K562 (cell line): Measurements from ENCODE around the gene LINC00305. TPM values are rescaled to one million over a fixed set of nuclear protein-coding genes. Genes with fewer than 3 reads are reported as not detected.

Experiments used
- ATAC-seq: fragments of 200-7000 bp; cut with Tn5 transposase; 3 replicates; pipeline ENCODE4 v1.9.1; 2020; ENCODE audit warnings: moderate library complexity
- BruUV-seq: library from RNA; stranded (reverse); fragments of 400-500 nt; replicated peaks from 2 replicates; lab custom pipeline; 2021; lab: Mats Ljungman, UMichigan
- CTCF ChIA-PET: fragments of 300-600 bp; formaldehyde crosslinking; extraction: SDS; loops from one replicate; lab custom pipeline; 2021; ENCODE audit warnings: low intra/inter-chr PET ratio; lab: Yijun Ruan, JAX
- POLR2A ChIA-PET: fragments of 300-600, 350-650 bp; sonication (Branson Sonifier 250); formaldehyde crosslinking; extraction: SDS; loops from one replicate; lab custom pipeline; 2021; ENCODE audit warnings: antibody characterized with exemption, inconsistent platforms; lab: Yijun Ruan, JAX
- DNase-seq, 4 experiments: peaks; one replicate each; pipeline versions ENCODE4 v3.0.0 to v3.0.0-alpha.2; 2011 to 2018; ENCODE audit warnings: low spot score in 3 of 4, mixed read lengths in 3 of 4; ENCODE audit errors: extremely low read depth in 1 of 4
- FAIRE-seq: peaks from 2 replicates; lab custom pipeline; 2011; peaks lifted over from hg19 to GRCh38; lab: Jason Lieb, UNC
- H2AFZ ChIP-seq: 2 replicates; pipeline ENCODE4 v1.6.0; 2011; ENCODE audit warnings: low read depth, low read length, control low read depth, inconsistent platforms
- H3K27ac ChIP-seq: fragments of 200-600 bp; 3 replicates; pipeline ENCODE4 v1.8.0; 2011; ENCODE audit warnings: low read depth, mild to moderate bottlenecking, control low read depth, inconsistent platforms, low read length, moderate library complexity, mixed read lengths; ENCODE audit errors: extremely low read depth
- H3K27me3 ChIP-seq, 2 experiments: fragments of 300-600 bp in 1 of 2; 2 replicates in 1 of 2; 3 replicates in 1 of 2; pipeline versions ENCODE4 v1.6.0 to v1.8.0; 2011; ENCODE audit warnings: inconsistent platforms in 2 of 2, low read length in 2 of 2, mild to moderate bottlenecking in 1 of 2, mixed read lengths in 1 of 2, moderate library complexity in 1 of 2; ENCODE audit not compliant: control insufficient read depth in 2 of 2, insufficient read depth in 2 of 2
- H3K36me3 ChIP-seq: fragments of 300-600 bp; 3 replicates; pipeline ENCODE4 v1.8.0; 2011; ENCODE audit warnings: mild to moderate bottlenecking, low read length, inconsistent platforms; ENCODE audit not compliant: control insufficient read depth, insufficient read depth
- H3K4me1 ChIP-seq, 2 experiments: fragments of 200-600 bp in 1 of 2; replicated peaks in 1 of 2; 2 replicates in 1 of 2; 3 replicates in 1 of 2; pipeline versions ENCODE4 v1.5.1 to v1.8.0; 2011; ENCODE audit warnings: inconsistent platforms in 2 of 2, low read length in 2 of 2, mild to moderate bottlenecking in 1 of 2, mixed read lengths in 1 of 2, moderate library complexity in 1 of 2; ENCODE audit not compliant: control insufficient read depth in 2 of 2, insufficient read depth in 2 of 2
- H3K4me2 ChIP-seq: 2 replicates; pipeline ENCODE4 v1.6.1; 2011; ENCODE audit warnings: low read length, control low read depth, inconsistent platforms, mixed read lengths; ENCODE audit not compliant: insufficient read depth
- H3K4me3 ChIP-seq: fragments of 200-600 bp; sonication (generic), shearing (Covaris generic); 2 replicates; pipeline ENCODE4 v1.5.1; 2016; ENCODE audit warnings: control low read depth, inconsistent platforms
- H3K79me2 ChIP-seq: fragments of 200-600 bp; 3 replicates; pipeline ENCODE4 v1.8.0; 2011; ENCODE audit warnings: low read length, inconsistent platforms; ENCODE audit not compliant: control insufficient read depth, insufficient read depth
- H3K9ac ChIP-seq, 2 experiments: 2 replicates each; pipeline versions ENCODE4 v1.6.0 to v1.6.1; 2011; ENCODE audit warnings: low read depth in 2 of 2, low read length in 2 of 2, control low read depth in 1 of 2, inconsistent platforms in 1 of 2, mild to moderate bottlenecking in 1 of 2, mixed read lengths in 1 of 2; ENCODE audit not compliant: insufficient read depth in 1 of 2
- H3K9me1 ChIP-seq: one replicate; pipeline ENCODE4 v1.6.0; 2011; ENCODE audit warnings: inconsistent platforms, mild to moderate bottlenecking, low read length, moderate library complexity; ENCODE audit not compliant: control insufficient read depth, insufficient read depth
- H3K9me3 ChIP-seq: replicated peaks from 2 replicates; pipeline ENCODE4 v1.5.1; 2011; ENCODE audit warnings: low read depth, low read length, inconsistent platforms; ENCODE audit not compliant: control insufficient read depth, insufficient read depth
- H4K20me1 ChIP-seq: replicated peaks from 2 replicates; pipeline ENCODE4 v1.6.1; 2011; ENCODE audit warnings: low read length, inconsistent platforms, mixed read lengths; ENCODE audit not compliant: control insufficient read depth, insufficient read depth
- ETS2 ChIP-seq: IDR thresholded peaks from 2 replicates; pipeline ENCODE4 v1.6.1; 2016; ENCODE audit warnings: borderline replicate concordance, missing genetic modification characterization, mild to moderate bottlenecking, moderate library complexity, missing compliant biosample characterization; ENCODE audit not compliant: poor library complexity, severe bottlenecking
- KDM2B ChIP-seq: fragments of 250-450 bp; sonication (Bioruptor Pico); IDR thresholded peaks from 2 replicates; pipeline ENCODE4 v1.8.0; 2021; ENCODE audit warnings: mild to moderate bottlenecking, moderate library complexity
- KLF6 ChIP-seq: fragments of 250-450 bp; sonication (Bioruptor Pico); IDR thresholded peaks from 2 replicates; pipeline ENCODE4 v1.4.0; 2020; ENCODE audit warnings: mild to moderate bottlenecking, moderate library complexity, borderline replicate concordance
- NRF1 ChIP-seq, 2 experiments: fragments of 450-650 bp; IDR thresholded peaks in 1 of 2; conservative IDR thresholded peaks in 1 of 2; 2 replicates each; pipeline ENCODE4 v1.6.1; 2014; ENCODE audit warnings: mild to moderate bottlenecking in 2 of 2
- PML ChIP-seq: IDR thresholded peaks from 2 replicates; pipeline ENCODE4 v1.6.1; 2012; ENCODE audit warnings: low read length, inconsistent platforms
- RFX1 ChIP-seq: fragments of 450-650 bp; IDR thresholded peaks from 2 replicates; pipeline ENCODE4 v1.6.1; 2016; ENCODE audit warnings: mild to moderate bottlenecking, moderate library complexity
- SAP30 ChIP-seq: fragments of 200-600 bp; sonication (generic); IDR thresholded peaks from 2 replicates; pipeline ENCODE4 v1.6.1; 2012; ENCODE audit warnings: borderline replicate concordance, low read depth, mild to moderate bottlenecking, moderate library complexity, low read length, control low read depth, inconsistent platforms; ENCODE audit not compliant: insufficient read depth, poor library complexity, severe bottlenecking
- STAG1 ChIP-seq: sonication (generic); formaldehyde crosslinking; IDR thresholded peaks from 2 replicates; pipeline ENCODE4 v1.5.0; 2020; ENCODE audit warnings: missing genetic modification reagents, borderline replicate concordance
- TAF7 ChIP-seq: fragments of 450-650 bp; IDR thresholded peaks from 2 replicates; pipeline ENCODE4 v1.6.1; 2016; ENCODE audit warnings: missing genetic modification characterization, missing compliant biosample characterization
- XRCC5 ChIP-seq: fragments of 200-400 bp; formaldehyde crosslinking; IDR thresholded peaks from 2 replicates; pipeline ENCODE4 v1.6.1; 2017; ENCODE audit warnings: low read depth, mild to moderate bottlenecking, low read length
- ZBTB17 ChIP-seq: fragments of 450-650 bp; formaldehyde crosslinking; IDR thresholded peaks from 2 replicates; pipeline ENCODE4 v1.4.0; 2020; ENCODE audit warnings: mild to moderate bottlenecking
- ZNF282 ChIP-seq: sonication (generic); formaldehyde crosslinking; IDR thresholded peaks from 2 replicates; pipeline ENCODE4 v1.8.1; 2023; ENCODE audit warnings: missing genetic modification reagents
- ZNF79 ChIP-seq: fragments of 250-450 bp; sonication (Bioruptor Pico); IDR thresholded peaks from 2 replicates; pipeline ENCODE4 v1.4.0; 2020; ENCODE audit warnings: low read depth, mild to moderate bottlenecking, moderate library complexity
- WGBS: fragments of 100-300 bp; shearing (Covaris generic); methylation state at CpG from one replicate; pipeline ENCODE4 v1.1.6; 2016; ENCODE audit warnings: low coverage, mixed read lengths; ENCODE audit not compliant: insufficient coverage; ENCODE audit errors: missing lambda C conversion rate; 5-methylcytosine and 5-hydroxymethylcytosine counted together
- in situ Hi-C: fragments of 300-500 bp; cut with MboI; formaldehyde crosslinking; loops from 4 replicates; pipeline ENCODE4 v1.15.0; 2018; ENCODE audit warnings: inconsistent platforms, mixed read lengths
- intact Hi-C: fragments of 100-400 bp; cut with micrococcal nuclease; formaldehyde crosslinking; loops from 2 replicates; pipeline ENCODE4 v1.14.2; 2022
- polyA plus RNA-seq, 8 experiments: library from polyadenylated mRNA; depleted of rRNA in 4 of 8; stranded (reverse) in 5 of 8; unstranded in 3 of 8; fragments of >200 nt; fragmentation: Nextera tagmentation in 2 of 8; fragmentation: Illumina TruSeq in 1 of 8; extraction: Ambion mirVana in 2 of 8; extraction: Trizol in 1 of 8; gene quantifications; 2 replicates each; pipeline versions ENCODE4 v1.2.1 to v1.2.3, GENCODE V29; 2011 to 2014; ENCODE audit warnings: inconsistent platforms in 1 of 8, missing spikeins in 1 of 8
- total RNA-seq, 7 experiments: library from RNA; depleted of rRNA in 6 of 7; stranded (reverse); fragments of >200 nt in 6 of 7; fragmentation: Illumina TruSeq in 2 of 7; extraction: Trizol in 2 of 7; gene quantifications; 2 replicates each; pipeline versions ENCODE4 v1.2.1 to v1.2.3, GENCODE V29; 2011 to 2021; ENCODE audit warnings: low replicate concordance in 1 of 7
- TF ChIP-seq, protein P1 (sequence below): fragments of 250-450 bp; sonication (Bioruptor Pico); IDR thresholded peaks from 2 replicates; pipeline ENCODE4 v1.5.0; 2020; ENCODE audit warnings: mild to moderate bottlenecking, borderline replicate concordance
- TF ChIP-seq, protein P2 (sequence below): fragments of 450-650 bp; IDR thresholded peaks from 2 replicates; pipeline ENCODE4 v1.6.1; 2016
- TF ChIP-seq, protein P3 (sequence below): fragments of 250-450 bp; sonication (Bioruptor Pico); IDR thresholded peaks from 2 replicates; pipeline ENCODE4 v1.9.0; 2021; ENCODE audit warnings: mild to moderate bottlenecking
- TF ChIP-seq, protein P4 (sequence below): fragments of 450-650 bp; IDR thresholded peaks from 2 replicates; pipeline ENCODE4 v1.6.1; 2018; ENCODE audit not compliant: partially characterized antibody

The LINC00305 gene
- total and polyA plus RNA-seq, 9 of the 15 experiments (the other 6 are each of a cell fraction or from before 2014, with no cell fraction given) = not detected

GRCh38 chr18:64052772-64053171, 96.1 kb downstream of the LINC00305 start:
- Histone ChIP-seq H3K36me3 (no peaks in the 10 kb centered on the region), H3K27ac (no peak overlapping the region), H3K27me3 (no peaks in the 10 kb centered on the region), H3K9ac (no peak overlapping the region), H3K9me3 (no peaks in the 10 kb centered on the region), H3K79me2 (no peaks in the 10 kb centered on the region), H3K4me3 (no peak overlapping the region), H3K9me1 (no peaks in the 10 kb centered on the region), H2AFZ (no peak overlapping the region), H3K4me2 (no peak overlapping the region), H3K4me1 (no peaks in the 10 kb centered on the region), H4K20me1 (no peaks in the 10 kb centered on the region)
- BruUV-seq = no TSS peak
- intact Hi-C loops = no loop called here
- ATAC-seq (no peak), FAIRE-seq (no peak), DNase-seq (no peak)
- 0% methylated on average over 2 of the region's 2 CpGs for WGBS
- ChIA-PET POLR2A (interaction anchor here (0.6 kb wide), 1 partner anchor 15 kb away, joined by 3 read pairs; no protein-coding TSS in a partner anchor), CTCF (no interaction called here)
- in situ Hi-C loops = no loop called here
- TF ChIP-seq, protein P1, sequence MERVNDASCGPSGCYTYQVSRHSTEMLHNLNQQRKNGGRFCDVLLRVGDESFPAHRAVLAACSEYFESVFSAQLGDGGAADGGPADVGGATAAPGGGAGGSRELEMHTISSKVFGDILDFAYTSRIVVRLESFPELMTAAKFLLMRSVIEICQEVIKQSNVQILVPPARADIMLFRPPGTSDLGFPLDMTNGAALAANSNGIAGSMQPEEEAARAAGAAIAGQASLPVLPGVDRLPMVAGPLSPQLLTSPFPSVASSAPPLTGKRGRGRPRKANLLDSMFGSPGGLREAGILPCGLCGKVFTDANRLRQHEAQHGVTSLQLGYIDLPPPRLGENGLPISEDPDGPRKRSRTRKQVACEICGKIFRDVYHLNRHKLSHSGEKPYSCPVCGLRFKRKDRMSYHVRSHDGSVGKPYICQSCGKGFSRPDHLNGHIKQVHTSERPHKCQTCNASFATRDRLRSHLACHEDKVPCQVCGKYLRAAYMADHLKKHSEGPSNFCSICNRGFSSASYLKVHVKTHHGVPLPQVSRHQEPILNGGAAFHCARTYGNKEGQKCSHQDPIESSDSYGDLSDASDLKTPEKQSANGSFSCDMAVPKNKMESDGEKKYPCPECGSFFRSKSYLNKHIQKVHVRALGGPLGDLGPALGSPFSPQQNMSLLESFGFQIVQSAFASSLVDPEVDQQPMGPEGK (CRISPR knock-in tag) = no peak
- TF ChIP-seq ZNF282 (CRISPR knock-in tag) = no peak
- TF ChIP-seq TAF7 = no peak
- no peak for TF ChIP-seq ETS2 (tag)
- TF ChIP-seq SAP30 = no peak
- TF ChIP-seq, protein P2, sequence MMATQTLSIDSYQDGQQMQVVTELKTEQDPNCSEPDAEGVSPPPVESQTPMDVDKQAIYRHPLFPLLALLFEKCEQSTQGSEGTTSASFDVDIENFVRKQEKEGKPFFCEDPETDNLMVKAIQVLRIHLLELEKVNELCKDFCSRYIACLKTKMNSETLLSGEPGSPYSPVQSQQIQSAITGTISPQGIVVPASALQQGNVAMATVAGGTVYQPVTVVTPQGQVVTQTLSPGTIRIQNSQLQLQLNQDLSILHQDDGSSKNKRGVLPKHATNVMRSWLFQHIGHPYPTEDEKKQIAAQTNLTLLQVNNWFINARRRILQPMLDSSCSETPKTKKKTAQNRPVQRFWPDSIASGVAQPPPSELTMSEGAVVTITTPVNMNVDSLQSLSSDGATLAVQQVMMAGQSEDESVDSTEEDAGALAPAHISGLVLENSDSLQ = no peak
- no peak for TF ChIP-seq NRF1 (conservative IDR thresholded peaks at IDR 0.05 in 1 of 2, IDR thresholded peaks at IDR 0.05 in 1 of 2)
- no peak for TF ChIP-seq PML
- TF ChIP-seq RFX1 = no peak
- TF ChIP-seq XRCC5 = no peak
- TF ChIP-seq KDM2B (CRISPR knock-in tag) = no peak
- no peak for TF ChIP-seq KLF6 (CRISPR knock-in tag)
- no peak for TF ChIP-seq ZBTB17 (CRISPR knock-in tag)
- TF ChIP-seq ZNF79 (CRISPR knock-in tag) = no peak
- TF ChIP-seq, protein P3, sequence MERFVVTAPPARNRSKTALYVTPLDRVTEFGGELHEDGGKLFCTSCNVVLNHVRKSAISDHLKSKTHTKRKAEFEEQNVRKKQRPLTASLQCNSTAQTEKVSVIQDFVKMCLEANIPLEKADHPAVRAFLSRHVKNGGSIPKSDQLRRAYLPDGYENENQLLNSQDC (CRISPR knock-in tag) = no peak
- TF ChIP-seq STAG1 = no peak
- TF ChIP-seq, protein P4, sequence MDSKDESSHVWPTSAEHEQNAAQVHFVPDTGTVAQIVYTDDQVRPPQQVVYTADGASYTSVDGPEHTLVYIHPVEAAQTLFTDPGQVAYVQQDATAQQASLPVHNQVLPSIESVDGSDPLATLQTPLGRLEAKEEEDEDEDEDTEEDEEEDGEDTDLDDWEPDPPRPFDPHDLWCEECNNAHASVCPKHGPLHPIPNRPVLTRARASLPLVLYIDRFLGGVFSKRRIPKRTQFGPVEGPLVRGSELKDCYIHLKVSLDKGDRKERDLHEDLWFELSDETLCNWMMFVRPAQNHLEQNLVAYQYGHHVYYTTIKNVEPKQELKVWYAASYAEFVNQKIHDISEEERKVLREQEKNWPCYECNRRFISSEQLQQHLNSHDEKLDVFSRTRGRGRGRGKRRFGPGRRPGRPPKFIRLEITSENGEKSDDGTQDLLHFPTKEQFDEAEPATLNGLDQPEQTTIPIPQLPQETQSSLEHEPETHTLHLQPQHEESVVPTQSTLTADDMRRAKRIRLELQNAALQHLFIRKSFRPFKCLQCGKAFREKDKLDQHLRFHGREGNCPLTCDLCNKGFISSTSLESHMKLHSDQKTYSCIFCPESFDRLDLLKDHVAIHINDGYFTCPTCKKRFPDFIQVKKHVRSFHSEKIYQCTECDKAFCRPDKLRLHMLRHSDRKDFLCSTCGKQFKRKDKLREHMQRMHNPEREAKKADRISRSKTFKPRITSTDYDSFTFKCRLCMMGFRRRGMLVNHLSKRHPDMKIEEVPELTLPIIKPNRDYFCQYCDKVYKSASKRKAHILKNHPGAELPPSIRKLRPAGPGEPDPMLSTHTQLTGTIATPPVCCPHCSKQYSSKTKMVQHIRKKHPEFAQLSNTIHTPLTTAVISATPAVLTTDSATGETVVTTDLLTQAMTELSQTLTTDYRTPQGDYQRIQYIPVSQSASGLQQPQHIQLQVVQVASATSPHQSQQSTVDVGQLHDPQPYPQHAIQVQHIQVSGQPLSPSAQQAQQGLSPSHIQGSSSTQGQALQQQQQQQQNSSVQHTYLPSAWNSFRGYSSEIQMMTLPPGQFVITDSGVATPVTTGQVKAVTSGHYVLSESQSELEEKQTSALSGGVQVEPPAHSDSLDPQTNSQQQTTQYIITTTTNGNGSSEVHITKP = no peak
